Neuron (in vitro differentiated cells): ENCODE measurements around the gene PRR15L.
"Not testable (repeated sequence)": the region's sequence is repeated elsewhere in the genome, so short reads cannot be mapped to it uniquely, and the experiment has no call there.

ENCODE experiments used
- H2AFZ ChIP-seq: one replicate; pipeline ENCODE4 v1.6.1; 2013; ENCODE audit warnings: low read depth, mild to moderate bottlenecking, inconsistent platforms, low read length, moderate library complexity
- H3K27me3 ChIP-seq: one replicate; pipeline ENCODE4 v1.6.1; 2013; ENCODE audit warnings: low read length; ENCODE audit not compliant: insufficient read depth
- H3K36me3 ChIP-seq: one replicate; pipeline ENCODE4 v1.6.1; 2013; ENCODE audit warnings: low read length; ENCODE audit not compliant: insufficient read depth
- H3K4me1 ChIP-seq: one replicate; pipeline ENCODE4 v1.6.1; 2013; ENCODE audit warnings: low read length; ENCODE audit not compliant: insufficient read depth
- H3K4me3 ChIP-seq: 2 replicates; pipeline ENCODE4 v1.5.1; 2013; ENCODE audit warnings: mild to moderate bottlenecking, low read length, moderate library complexity
- H3K9me3 ChIP-seq: one replicate; pipeline ENCODE4 v1.6.1; 2013; ENCODE audit warnings: low read length

Gene PRR15L

DNA sequence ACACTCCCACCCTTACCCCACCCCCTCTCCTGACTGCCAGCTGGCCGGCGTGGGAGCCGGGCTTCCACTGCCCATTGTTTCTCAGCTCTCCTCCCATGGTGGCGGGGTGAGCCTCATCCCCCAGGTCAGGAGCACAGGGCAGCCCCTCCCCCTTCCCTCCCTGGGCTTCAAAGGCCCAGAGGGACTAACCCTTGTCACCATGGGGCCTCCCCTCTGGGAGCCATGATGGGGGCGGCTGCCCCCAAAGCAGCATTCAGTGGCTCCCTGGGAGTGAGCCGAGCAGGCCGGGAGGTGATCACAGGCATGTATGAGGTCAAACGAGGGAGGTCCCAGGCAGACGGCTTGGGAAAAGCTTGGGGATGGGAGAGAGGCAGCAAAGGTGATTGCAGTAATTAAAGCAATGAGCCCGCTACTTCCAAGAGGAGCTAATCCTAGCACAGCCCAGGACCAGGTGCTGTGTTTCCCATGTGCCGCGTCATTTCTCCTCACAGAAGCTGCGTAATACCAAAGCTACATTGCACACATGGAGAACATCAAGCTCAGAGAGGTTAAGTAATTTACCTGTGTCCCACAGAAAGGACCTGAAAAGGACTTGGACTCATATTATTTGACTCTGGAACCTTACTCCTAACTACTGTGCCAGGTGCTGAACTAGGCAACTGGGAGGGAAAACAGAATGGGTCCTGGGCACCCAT is 37.7 kb upstream of the PRR15L start:
- Histone ChIP-seq H3K36me3 (no peaks in the 10 kb centered on the region), H3K27me3 (no peaks in the 10 kb centered on the region), H3K4me1 (peaks cover 73% of the 10 kb centered on the region), H2AFZ (no peak overlapping the region), H3K9me3 (no peaks in the 10 kb centered on the region), H3K4me3 (no peak overlapping the region)

DNA sequence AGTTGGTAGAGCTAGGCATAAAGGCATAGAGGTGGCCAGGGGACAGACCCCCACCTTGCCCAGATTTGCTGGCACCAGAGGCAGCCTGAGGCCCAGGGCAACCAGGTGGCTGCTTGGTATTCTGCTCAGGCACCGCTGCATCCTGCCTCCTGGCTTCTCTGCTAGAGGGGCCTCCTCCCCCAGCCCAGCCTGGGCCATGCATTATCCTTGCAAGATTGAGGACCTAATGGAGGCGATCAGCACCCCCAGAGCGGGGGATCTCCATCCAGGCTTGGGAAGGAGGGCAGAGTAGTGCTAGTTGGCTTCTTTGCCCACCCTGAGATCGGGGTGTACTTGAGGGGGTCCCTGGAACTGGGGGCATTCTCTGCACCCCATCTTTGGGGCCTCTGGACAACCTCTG is 37.0 kb upstream of the PRR15L start:
- no peak overlapping the region for H3K4me3 ChIP-seq
- no peak overlapping the region for H2AFZ ChIP-seq
- H3K9me3 ChIP-seq, result no peaks in the 10 kb centered on the region
- peaks cover 72% of the 10 kb centered on the region for H3K4me1 ChIP-seq
- no peaks in the 10 kb centered on the region for H3K36me3 ChIP-seq
- no peaks in the 10 kb centered on the region for H3K27me3 ChIP-seq

DNA sequence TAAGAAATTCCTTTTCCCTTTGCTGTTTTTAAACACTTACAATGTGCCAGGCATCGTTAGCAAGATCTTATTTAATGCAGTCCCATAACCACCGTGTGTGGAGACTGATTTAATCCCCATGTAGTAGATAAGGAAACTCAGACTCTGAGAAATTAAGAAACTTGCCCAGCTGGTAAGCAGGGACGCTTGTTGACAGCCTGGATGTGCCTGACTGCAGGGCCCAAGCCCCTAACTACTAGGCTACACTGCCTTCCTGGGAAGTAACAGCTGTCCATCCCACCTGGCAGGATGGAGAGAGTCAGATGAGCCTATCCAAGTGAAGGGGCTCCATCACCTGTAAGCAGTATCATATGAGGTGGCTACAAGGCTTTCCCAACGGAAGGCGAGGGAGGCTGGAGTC is 36.3 kb upstream of the PRR15L start:
- H3K9me3 ChIP-seq, result no peaks in the 10 kb centered on the region
- no peak overlapping the region for H2AFZ ChIP-seq
- H3K27me3 ChIP-seq, result no peaks in the 10 kb centered on the region
- no peak overlapping the region for H3K4me3 ChIP-seq
- no peaks in the 10 kb centered on the region for H3K36me3 ChIP-seq
- H3K4me1 ChIP-seq, result peaks cover 76% of the 10 kb centered on the region

DNA sequence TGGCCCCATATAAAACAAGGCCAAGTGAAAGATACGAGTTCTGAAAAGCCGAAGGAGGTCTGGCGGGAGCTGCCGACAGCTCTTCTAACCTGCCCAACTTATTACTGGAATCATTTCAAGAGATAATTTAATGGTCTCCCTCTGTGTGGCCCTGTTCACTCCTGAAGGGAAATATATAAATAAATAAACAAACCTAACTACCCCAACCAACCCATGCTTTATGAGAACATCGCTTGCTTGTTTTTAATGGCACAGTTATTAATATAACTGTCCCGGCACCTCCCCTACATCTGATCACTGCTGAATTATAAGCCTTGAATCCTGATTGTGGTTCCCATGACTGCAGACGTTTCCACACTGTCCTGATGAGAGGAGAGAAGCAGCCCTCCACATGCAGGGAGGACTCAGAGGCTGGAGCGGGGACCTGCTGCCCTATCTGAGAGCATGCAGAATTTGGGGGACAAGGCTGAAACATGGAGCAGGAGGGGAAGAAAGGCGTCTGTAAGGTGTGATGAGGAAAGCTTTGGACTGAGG is 35.4 kb upstream of the PRR15L start:
- H2AFZ ChIP-seq, result no peak overlapping the region
- no peaks in the 10 kb centered on the region for H3K27me3 ChIP-seq
- H3K9me3 ChIP-seq, result no peaks in the 10 kb centered on the region
- peaks cover 81% of the 10 kb centered on the region for H3K4me1 ChIP-seq
- no peaks in the 10 kb centered on the region for H3K36me3 ChIP-seq
- H3K4me3 ChIP-seq, result no peak overlapping the region

DNA sequence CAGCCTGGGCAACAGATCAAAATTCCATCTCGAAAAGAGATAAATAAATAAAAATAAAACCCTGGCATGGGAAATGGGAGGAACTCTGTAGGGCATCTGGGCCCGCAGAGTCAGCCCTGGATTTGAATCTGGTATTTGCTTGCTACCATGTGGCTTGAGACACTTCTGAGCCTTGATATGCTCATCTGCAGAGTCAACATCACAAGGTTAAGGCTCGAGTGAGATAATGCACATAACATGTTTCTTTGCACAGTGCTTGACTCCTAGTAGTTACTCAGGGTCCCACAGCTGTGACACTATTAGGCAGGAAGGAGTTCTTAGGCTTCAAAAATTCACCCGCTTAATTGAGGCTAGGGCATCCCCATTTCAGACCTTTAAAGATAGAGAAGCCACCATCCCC is 34.5 kb upstream of the PRR15L start:
- no peaks in the 10 kb centered on the region for H3K27me3 ChIP-seq
- no peaks in the 10 kb centered on the region for H3K9me3 ChIP-seq
- H2AFZ ChIP-seq, result no peak overlapping the region
- no peak overlapping the region for H3K4me3 ChIP-seq
- H3K36me3 ChIP-seq, result no peaks in the 10 kb centered on the region
- peaks cover 88% of the 10 kb centered on the region for H3K4me1 ChIP-seq

DNA sequence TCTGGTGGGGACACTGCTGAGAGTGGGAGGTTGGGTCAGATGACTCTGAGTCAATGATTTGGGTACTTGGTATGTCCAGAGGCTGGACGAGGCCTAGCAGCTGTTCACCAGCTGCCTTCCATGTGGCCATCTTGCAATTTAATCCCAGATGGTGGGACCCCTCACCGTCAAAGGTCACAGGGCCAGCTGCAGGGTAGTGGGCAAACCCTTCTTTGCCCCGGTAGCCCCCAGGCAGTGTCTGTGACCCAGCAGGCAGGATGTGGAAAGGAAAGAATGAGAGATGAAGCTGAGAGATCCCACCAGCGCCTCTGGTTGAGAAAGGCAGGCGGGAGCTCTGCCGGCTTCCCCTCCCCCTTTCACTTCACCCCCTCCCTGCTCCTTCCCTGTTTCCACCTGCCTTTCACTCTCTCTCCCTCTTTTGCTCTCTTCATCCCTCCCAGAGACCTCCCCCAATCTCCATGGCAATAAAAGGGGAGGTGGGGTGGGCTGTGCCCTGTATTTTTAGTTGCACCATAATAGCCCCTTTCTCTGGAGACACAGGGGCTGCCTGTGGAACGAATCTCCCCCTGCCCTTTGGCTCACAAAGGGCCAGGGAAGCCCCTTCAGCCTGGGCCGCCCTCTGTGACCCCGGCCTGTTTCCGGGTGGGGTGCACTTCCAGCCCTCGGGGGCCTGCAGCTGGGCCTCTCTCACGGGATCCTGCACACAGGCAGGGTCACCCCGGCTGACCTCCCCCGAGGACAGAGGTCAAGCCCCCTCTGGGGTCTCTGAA is 33.5 kb upstream of the PRR15L start:
- Histone ChIP-seq H3K9me3 (no peaks in the 10 kb centered on the region), H3K4me1 (peaks cover 93% of the 10 kb centered on the region), H3K36me3 (no peaks in the 10 kb centered on the region), H3K27me3 (no peaks in the 10 kb centered on the region), H3K4me3 (no peak overlapping the region), H2AFZ (no peak overlapping the region)

DNA sequence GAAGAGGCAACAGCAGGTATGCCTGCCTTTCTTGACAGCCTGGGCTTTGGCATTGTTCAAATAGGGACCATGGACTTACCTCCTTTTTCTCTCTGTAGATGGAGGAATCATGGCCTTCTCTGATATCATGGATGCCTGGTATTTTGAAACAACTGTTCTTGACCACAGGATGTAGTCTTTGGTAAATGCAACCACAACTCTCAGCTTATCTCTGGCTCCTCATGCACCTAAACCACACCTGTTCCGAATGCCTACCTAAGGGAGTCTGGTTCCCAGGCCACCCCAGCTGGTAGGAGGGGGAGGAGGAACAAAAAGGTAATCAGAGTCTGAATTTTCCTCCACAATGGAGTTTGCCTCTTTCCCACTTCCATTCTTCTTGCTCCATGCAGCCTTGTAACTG is 32.0 kb upstream of the PRR15L start:
- Histone ChIP-seq H3K36me3 (no peaks in the 10 kb centered on the region), H2AFZ (no peak overlapping the region), H3K4me3 (no peak overlapping the region), H3K9me3 (no peaks in the 10 kb centered on the region), H3K27me3 (no peaks in the 10 kb centered on the region), H3K4me1 (peaks cover 80% of the 10 kb centered on the region)

DNA sequence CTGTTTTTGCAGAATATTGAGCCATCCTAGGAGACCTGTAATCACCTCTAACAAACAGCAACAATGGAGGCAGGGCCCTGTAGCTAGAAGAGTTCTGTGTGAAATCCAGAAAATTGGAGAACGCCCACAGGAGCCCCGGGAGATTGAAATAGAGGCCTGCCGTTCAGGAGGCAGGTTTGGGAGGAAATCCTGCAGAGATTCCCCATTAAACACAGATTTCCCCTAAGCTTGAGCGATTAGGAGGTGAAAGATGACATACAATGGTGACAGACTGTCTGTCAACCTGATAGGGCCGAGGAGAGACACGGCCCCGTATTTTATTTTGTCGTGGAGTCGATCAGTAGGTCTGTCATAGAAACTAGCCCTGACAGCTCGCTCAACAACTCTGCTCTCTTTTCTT is 31.5 kb upstream of the PRR15L start:
- H3K36me3 ChIP-seq, result no peaks in the 10 kb centered on the region
- peaks cover 75% of the 10 kb centered on the region for H3K4me1 ChIP-seq
- no peaks in the 10 kb centered on the region for H3K9me3 ChIP-seq
- H2AFZ ChIP-seq, result no peak overlapping the region
- no peak overlapping the region for H3K4me3 ChIP-seq
- no peaks in the 10 kb centered on the region for H3K27me3 ChIP-seq

DNA sequence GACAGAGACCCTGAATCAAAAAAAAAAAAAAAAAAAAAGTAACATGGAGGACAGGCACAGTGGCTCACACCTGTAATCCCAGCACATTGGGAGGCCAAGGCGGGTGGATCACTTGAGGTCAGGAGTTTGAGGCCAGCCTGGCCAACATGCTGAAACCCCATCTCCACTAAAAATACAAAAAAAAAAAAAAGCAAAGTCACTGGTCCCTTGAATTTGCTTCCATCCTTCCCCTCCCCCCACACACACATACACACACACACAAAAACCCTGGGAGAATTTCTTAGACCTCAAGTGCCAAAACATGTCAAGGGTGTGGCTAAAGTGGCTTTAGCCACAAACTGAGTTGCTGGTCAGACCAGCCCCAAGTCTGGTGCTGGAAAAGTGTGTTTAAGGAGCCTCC is 30.8 kb upstream of the PRR15L start:
- not testable (repeated sequence) for H3K27me3 ChIP-seq, H3K9me3 ChIP-seq, H3K4me3 ChIP-seq, H3K36me3 ChIP-seq, H2AFZ ChIP-seq
- peaks cover 68% of the 10 kb centered on the region for H3K4me1 ChIP-seq

DNA sequence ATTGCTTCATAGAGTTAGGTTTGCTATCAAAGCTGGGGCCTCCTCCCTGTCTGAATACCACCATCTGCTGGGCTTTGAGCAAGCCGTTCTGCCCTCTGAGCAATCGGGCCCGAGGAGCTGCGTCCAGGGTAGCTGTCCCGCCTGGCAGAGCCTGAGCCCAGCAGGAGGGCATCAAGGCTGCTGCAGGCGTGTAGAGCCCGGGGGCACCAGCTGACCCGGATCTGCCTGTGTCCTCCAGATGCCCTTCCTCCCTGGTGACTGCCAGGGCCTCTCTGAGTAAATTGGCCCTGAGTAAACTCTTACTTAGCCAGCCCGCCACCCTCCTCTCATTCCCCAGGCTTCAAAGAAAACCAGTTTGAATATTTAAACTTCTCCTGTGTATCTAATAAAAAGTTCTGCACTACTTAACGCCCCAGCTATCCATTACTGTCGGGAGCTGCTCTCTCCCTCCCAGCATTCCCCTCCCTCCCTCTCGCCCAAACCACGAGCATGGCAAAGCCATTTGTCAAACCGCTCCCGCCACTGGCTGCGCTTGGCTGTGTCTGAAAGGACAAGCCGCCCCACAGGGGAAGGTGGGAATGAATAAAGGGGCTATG is 29.7 kb upstream of the PRR15L start:
- Histone ChIP-seq H3K9me3 (no peaks in the 10 kb centered on the region), H3K4me3 (no peak overlapping the region), H2AFZ (no peak overlapping the region), H3K36me3 (peaks cover 11% of the 10 kb centered on the region), H3K4me1 (peaks cover 60% of the 10 kb centered on the region), H3K27me3 (no peaks in the 10 kb centered on the region)

DNA sequence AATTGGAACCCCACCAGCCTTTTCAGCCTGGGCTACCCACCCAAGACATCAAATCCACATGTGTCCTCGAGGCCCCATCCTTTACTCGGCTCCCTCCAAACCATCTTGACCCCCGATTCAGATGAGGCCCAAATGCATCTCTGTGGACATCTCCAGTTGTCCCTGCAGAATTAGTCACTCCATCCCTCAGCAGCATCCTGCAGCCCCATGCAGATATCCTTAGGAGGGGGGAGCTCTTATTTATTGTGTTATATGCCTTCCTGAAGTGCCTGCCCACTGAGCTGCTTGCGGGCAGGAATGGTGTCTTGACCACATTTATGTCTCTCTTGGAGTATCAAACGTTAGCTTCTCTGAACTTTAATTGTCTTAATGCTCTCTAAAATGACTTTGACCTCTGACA is 28.8 kb upstream of the PRR15L start:
- Histone ChIP-seq H3K27me3 (no peaks in the 10 kb centered on the region), H3K9me3 (no peaks in the 10 kb centered on the region), H3K4me1 (peaks cover 55% of the 10 kb centered on the region), H3K36me3 (peaks cover 18% of the 10 kb centered on the region), H2AFZ (no peak overlapping the region), H3K4me3 (no peak overlapping the region)

DNA sequence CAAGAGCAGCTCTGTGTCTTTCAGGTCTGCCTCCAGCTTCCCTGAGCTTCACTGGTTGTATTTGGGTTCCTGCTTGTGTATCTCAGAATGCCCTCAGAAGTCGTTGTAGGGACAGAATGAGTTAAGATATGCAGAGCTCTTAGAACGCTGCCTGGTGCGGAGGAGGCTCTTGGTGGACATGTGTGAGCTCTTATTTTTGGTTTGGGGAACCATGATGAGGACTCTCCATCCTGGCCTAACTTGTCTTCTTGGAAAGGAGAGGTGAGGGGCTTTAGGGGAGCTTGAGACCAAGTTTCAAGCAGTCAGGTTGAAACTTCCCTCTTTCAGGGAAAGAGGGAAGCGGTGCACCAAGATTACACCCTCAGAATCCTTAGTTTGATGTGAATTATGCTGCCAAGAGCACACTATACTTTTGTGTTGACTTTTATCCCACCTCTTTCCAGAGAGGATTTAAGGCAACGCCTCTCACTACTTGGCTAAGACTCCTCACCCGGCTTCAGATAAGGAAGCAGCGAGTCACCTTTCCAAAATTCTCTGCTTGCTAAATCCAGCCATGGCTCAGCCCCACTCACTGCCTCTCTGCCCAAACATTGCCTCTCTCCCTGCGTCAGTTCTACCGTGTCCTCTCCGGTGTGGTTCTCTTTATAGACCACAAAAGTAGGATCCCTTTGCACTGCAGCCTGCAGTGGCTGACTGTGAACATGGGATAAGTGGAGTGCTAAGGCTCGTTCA is 26.0 kb upstream of the PRR15L start:
- H3K27me3 ChIP-seq, result no peaks in the 10 kb centered on the region
- H3K9me3 ChIP-seq, result no peaks in the 10 kb centered on the region
- H3K4me1 ChIP-seq, result peaks cover 31% of the 10 kb centered on the region
- H3K36me3 ChIP-seq, result peaks cover 47% of the 10 kb centered on the region
- H3K4me3 ChIP-seq, result no peak overlapping the region
- no peak overlapping the region for H2AFZ ChIP-seq
